ENCODE data around the gene BTBD9. TPM values are rescaled to one million over a fixed set of nuclear protein-coding genes. Genes with fewer than 3 reads are reported as not detected.
A peak's percentile ranks its signal among the peaks of the same experiment; 100 is the strongest.

BTBD9 gene
- total RNA-seq, 4 donors from 2014 or later, result 8.6 to 34.1 (median 30.8) TPM

- H3K36me3 ChIP-seq, result no peaks in the 10 kb centered on the region
- TF ChIP-seq EP300 (IDR thresholded peaks at IDR 0.05; ENCODE audit: low read depth), result no peak
- no peak for TF ChIP-seq CTCF (IDR thresholded peaks at IDR 0.05)
- no peak for DNase-seq
- intact Hi-C loops (cut with DNase I; ENCODE audit: low total_unique reads), result no loop called here
- H3K27ac ChIP-seq, result no peak overlapping the region
- no peaks in the 10 kb centered on the region for H3K4me1 ChIP-seq
- no peak overlapping the region for H3K4me3 ChIP-seq
- no peaks in the 10 kb centered on the region for H3K9me3 ChIP-seq
- in situ Hi-C loops (cut with MboI; ENCODE audit: low pct_ligation_motif_present in 1 of 4, low pct_unique_long_range_greater_than_20kb in 1 of 4, low sequenced_read_pairs in 3 of 4), result no loop called here
- H3K27me3 ChIP-seq, result no peaks in the 10 kb centered on the region
Observed at GRCh38 chr6:38391206-38391605, 248.5 kb downstream of the BTBD9 start.

GRCh38 chr6:38389875-38390274, 249.9 kb downstream of the BTBD9 start:
- no peak for TF ChIP-seq POLR2A (IDR thresholded peaks at IDR 0.05)
- TF ChIP-seq EP300 (IDR thresholded peaks at IDR 0.05; ENCODE audit: low read depth), result no peak
- no peak for TF ChIP-seq POLR2AphosphoS5 (IDR thresholded peaks at IDR 0.05)
- no peak for TF ChIP-seq CTCF (IDR thresholded peaks at IDR 0.05)
- H3K4me1 ChIP-seq, result no peaks in the 10 kb centered on the region
- no peak overlapping the region for H3K27ac ChIP-seq
- H3K4me3 ChIP-seq, result no peak overlapping the region
- no peak for DNase-seq
- intact Hi-C loops (cut with DNase I; ENCODE audit: low total_unique reads), result no loop called here
- 85 to 95% methylated on average over 3 to 5 of the region's 5 CpGs for WGBS, 2 donors (ENCODE audit: low coverage in 1 of 2)
- H3K36me3 ChIP-seq, result no peaks in the 10 kb centered on the region
- H3K27me3 ChIP-seq, result no peaks in the 10 kb centered on the region
- no peaks in the 10 kb centered on the region for H3K9me3 ChIP-seq
- in situ Hi-C loops (cut with MboI; ENCODE audit: low pct_ligation_motif_present in 1 of 4, low pct_unique_long_range_greater_than_20kb in 1 of 4, low sequenced_read_pairs in 3 of 4), result no loop called here

DNA sequence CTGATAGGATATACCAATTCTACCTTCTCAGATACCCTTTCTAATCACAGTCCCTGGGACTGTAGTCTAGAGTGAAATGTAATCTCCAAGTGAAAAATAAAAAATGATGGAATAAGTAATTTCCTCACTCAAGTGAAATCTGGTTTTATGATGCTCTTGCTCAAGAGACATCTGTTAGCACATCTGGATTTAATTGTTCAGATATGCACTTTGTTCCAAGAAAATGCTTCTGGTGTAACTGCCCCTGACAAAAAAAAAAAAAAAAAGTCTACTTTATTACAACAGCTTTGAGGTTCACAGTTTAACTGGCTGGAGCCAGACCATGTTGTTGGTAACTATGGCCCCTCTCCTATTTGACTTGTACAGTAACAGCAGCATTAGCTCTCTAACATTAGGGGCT, 251.8 kb downstream of the BTBD9 start:
- intact Hi-C loops (cut with DNase I; ENCODE audit: low total_unique reads), result no loop called here
- DNase-seq, result no peak
- H3K27me3 ChIP-seq, result no peaks in the 10 kb centered on the region
- H3K4me3 ChIP-seq, result no peak overlapping the region
- no peak overlapping the region for H3K27ac ChIP-seq
- TF ChIP-seq CTCF (IDR thresholded peaks at IDR 0.05) (no peak), POLR2AphosphoS5 (IDR thresholded peaks at IDR 0.05) (peak in 2 of 3 donors; percentile 14 to 45)
- no peaks in the 10 kb centered on the region for H3K4me1 ChIP-seq
- H3K36me3 ChIP-seq, result no peaks in the 10 kb centered on the region
- H3K9me3 ChIP-seq, result no peaks in the 10 kb centered on the region
- in situ Hi-C loops (cut with MboI; ENCODE audit: low pct_ligation_motif_present in 1 of 4, low pct_unique_long_range_greater_than_20kb in 1 of 4, low sequenced_read_pairs in 3 of 4), result no loop called here

DNA sequence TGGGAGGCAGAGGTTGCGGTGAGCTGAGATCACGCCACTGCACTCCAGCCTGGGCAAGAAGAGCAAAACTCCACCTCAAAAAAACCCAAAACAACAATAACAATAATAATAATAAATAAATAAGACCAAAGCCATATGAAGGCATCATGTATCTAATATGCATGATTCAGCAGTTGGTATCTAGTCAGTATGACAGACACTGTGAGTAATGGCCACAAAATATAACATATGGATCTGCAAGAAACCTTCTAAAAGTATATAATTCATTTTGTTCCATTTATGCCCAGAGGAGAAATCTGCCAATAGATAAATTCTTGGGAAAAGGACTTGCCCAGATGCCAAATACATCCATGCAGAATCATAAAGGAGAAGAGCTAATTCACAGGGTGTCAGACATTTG, 252.3 kb downstream of the BTBD9 start:
- in situ Hi-C loops (cut with MboI; ENCODE audit: low pct_ligation_motif_present in 1 of 4, low pct_unique_long_range_greater_than_20kb in 1 of 4, low sequenced_read_pairs in 3 of 4), result no loop called here

More for the DNA sequence above, 252.3 kb downstream of the BTBD9 start:
- 97% methylated on average over 2 of the region's 2 CpGs; no CpG with 5 or more reads in 1 of the 2 donors for WGBS, 2 donors (ENCODE audit: low coverage in 1 of 2)
- Histone ChIP-seq H3K27ac (no peak overlapping the region), H3K9me3 (no peaks in the 10 kb centered on the region), H3K36me3 (no peaks in the 10 kb centered on the region), H3K27me3 (no peaks in the 10 kb centered on the region), H3K4me3 (no peak overlapping the region), H3K4me1 (no peaks in the 10 kb centered on the region)
- intact Hi-C loops (cut with DNase I; ENCODE audit: low total_unique reads), result no loop called here
- TF ChIP-seq CTCF (IDR thresholded peaks at IDR 0.05), result no peak
- no peak for TF ChIP-seq EP300 (IDR thresholded peaks at IDR 0.05; ENCODE audit: low read depth)
- no peak for TF ChIP-seq POLR2A (IDR thresholded peaks at IDR 0.05)
- no peak for TF ChIP-seq POLR2AphosphoS5 (IDR thresholded peaks at IDR 0.05)
- DNase-seq, result no peak

Data from transverse colon (tissue), 4 donors.